ENCODE results near the gene MAGEH1. TPM values are rescaled to one million over a fixed set of nuclear protein-coding genes. Genes with fewer than 3 reads are reported as not detected.
A peak's percentile ranks its signal among the peaks of the same experiment; 100 is the strongest.
"Not testable (repeated sequence)": the region's sequence is repeated elsewhere in the genome, so short reads cannot be mapped to it uniquely, and the experiment has no call there.

The MAGEH1 gene
- total and polyA plus RNA-seq, 12 donors, result 6.5 to 28.4 (median 11.8) TPM

DNA sequence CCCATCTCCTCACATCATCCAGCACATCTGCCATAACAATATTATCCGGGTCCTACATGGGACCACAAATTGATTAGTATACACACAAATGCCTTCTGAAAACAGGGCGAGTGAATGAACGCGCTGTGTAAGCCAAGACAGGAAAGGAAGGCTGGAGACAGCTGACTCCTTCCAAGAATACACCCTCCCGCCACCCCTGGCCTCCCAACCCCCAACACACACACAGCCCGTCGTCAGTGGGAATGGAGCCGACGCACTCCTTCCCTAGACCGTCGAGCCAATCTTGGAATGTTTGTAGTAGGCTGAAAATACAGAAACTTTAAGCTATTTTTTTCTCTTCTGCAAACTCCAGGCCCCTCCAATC, 319 bp upstream of the MAGEH1 start:
- ATAC-seq, result peak; percentile 48 to 76 (median 75)
- TF ChIP-seq, protein P1, sequence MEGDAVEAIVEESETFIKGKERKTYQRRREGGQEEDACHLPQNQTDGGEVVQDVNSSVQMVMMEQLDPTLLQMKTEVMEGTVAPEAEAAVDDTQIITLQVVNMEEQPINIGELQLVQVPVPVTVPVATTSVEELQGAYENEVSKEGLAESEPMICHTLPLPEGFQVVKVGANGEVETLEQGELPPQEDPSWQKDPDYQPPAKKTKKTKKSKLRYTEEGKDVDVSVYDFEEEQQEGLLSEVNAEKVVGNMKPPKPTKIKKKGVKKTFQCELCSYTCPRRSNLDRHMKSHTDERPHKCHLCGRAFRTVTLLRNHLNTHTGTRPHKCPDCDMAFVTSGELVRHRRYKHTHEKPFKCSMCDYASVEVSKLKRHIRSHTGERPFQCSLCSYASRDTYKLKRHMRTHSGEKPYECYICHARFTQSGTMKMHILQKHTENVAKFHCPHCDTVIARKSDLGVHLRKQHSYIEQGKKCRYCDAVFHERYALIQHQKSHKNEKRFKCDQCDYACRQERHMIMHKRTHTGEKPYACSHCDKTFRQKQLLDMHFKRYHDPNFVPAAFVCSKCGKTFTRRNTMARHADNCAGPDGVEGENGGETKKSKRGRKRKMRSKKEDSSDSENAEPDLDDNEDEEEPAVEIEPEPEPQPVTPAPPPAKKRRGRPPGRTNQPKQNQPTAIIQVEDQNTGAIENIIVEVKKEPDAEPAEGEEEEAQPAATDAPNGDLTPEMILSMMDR (IDR thresholded peaks at IDR 0.05), result no peak
- Histone ChIP-seq H3K4me1 (peaks cover 0 to 7% (median 0%) of the 10 kb centered on the region in 9 donors), H3K9me3 (no peaks in the 10 kb centered on the region), H3K36me3 (no peaks in the 10 kb centered on the region), H3K4me3 (peak overlapping the region in 9 of 10 donors; percentile 64 to 86 (median 74)), H3K27me3 (no peaks in the 10 kb centered on the region), H3K27ac (peak overlapping the region; percentile 58 to 89 (median 84))
- 1 to 2% methylated on average over 9 to 11 of the region's 11 CpGs for WGBS, 2 donors
- intact Hi-C loops (cut with DNase I), result loop anchor here in 1 of 10 donors (10.0 kb wide), 2 partner anchors 263 to 287 kb away; partner anchors contain the start of gene RRAGB
- DNase-seq, result no peak

DNA sequence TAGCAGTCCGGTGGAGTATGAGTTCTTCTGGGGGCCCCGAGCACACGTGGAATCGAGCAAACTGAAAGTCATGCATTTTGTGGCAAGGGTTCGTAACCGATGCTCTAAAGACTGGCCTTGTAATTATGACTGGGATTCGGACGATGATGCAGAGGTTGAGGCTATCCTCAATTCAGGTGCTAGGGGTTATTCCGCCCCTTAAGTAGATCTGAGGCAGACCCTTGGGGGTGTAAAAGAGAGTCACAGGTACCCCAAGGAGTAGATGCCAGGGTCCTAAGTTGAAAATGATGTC, 852 bp downstream of the MAGEH1 start:
- H3K36me3 ChIP-seq, result no peaks in the 10 kb centered on the region
- 1% methylated on average over 9 of the region's 9 CpGs for WGBS, 2 donors
- H3K9me3 ChIP-seq, result no peaks in the 10 kb centered on the region
- no peak for DNase-seq
- peak in 3 of 8 donors; percentile 6 to 20 (median 9) for ATAC-seq
- H3K27ac ChIP-seq, result peak overlapping the region in 9 of 10 donors; percentile 78 to 89 (median 87)
- H3K4me1 ChIP-seq, result peaks cover 0 to 7% (median 0%) of the 10 kb centered on the region in 9 donors
- intact Hi-C loops (cut with DNase I), result loop anchor here in 1 of 10 donors (10.0 kb wide), 2 partner anchors 262 to 288 kb away; partner anchors contain the start of gene RRAGB
- H3K4me3 ChIP-seq, result peak overlapping the region; percentile 64 to 86 (median 73)
- no peaks in the 10 kb centered on the region for H3K27me3 ChIP-seq
- TF ChIP-seq, protein P1 (IDR thresholded peaks at IDR 0.05), result no peak

DNA sequence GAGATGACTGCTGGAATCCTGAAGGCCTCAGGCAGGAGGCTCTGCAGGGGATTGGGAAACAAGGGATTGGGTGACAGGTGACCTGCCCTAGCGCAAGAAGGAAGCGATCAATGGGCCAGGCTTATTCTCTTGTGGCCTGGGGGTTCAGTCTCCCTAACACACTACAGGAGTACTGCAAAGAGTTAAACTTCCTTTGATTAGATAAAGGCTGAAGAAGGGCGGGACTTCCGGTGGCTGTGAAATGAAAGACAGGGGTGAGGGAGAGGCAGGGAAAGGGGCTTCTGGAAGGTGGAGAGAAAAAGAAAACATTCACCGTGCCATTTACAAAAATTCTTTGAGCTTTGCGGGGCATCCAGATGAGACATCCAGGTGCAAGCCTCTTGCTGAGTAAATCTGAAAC, 3.8 kb downstream of the MAGEH1 start:
- WGBS, 2 donors, result no CpG with 5 or more reads among the region's 6 CpGs
- ATAC-seq, H3K4me1 ChIP-seq: not testable (repeated sequence)

DNA sequence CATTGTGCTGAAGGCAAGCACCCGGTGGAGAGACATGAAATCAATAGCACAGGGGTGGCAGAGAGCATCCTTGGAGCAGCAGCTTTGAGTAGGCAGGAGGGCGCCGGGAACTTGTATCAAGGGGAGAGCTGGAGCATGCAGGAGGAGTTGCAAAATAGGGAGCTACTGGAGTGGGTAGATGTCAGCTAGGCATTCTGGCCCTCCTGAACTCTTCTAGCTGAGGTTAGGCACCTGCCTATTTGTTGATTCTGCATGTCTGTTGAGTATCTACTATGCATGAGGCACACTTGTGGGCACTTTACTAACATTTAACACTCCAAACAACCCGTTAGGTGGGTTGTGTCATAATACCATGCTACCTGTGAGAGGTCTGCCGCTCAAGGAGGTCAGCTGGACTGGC, 7.5 kb downstream of the MAGEH1 start:
- intact Hi-C loops (cut with DNase I), result loop anchor here in 1 of 10 donors (10.0 kb wide), 2 partner anchors 255 to 295 kb away; partner anchors contain the start of gene RRAGB
- H3K36me3 ChIP-seq, H3K4me3 ChIP-seq, H3K27ac ChIP-seq, ATAC-seq, H3K27me3 ChIP-seq, H3K4me1 ChIP-seq, DNase-seq, H3K9me3 ChIP-seq: not testable (repeated sequence)
- no CpG with 5 or more reads among the region's 5 CpGs for WGBS, 2 donors

More for the DNA sequence above, 3.8 kb downstream of the MAGEH1 start:
- intact Hi-C loops (cut with DNase I), result loop anchor here in 1 of 10 donors (10.0 kb wide), 2 partner anchors 259 to 291 kb away; partner anchors contain the start of gene RRAGB
- not testable (repeated sequence) for H3K4me3 ChIP-seq, H3K36me3 ChIP-seq, DNase-seq, H3K27me3 ChIP-seq, H3K9me3 ChIP-seq, H3K27ac ChIP-seq

DNA sequence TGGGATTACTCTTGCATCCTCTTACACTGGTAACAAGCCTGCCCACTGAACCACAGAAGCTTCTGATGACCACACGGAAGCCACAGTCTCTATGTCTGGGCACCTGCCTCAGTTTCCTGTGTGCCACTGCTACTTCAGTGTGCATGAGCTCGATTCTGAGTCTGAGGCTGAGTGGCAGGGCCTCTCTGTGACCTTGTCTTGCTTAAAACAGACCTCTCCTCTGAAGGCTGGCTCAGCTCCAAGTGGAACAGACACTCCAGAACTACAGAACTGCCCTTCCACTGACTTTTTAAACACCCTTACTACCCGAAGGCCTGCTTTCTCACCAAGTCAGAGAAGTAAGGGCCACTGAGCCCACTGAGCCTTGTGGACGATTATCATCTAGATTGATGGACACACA, 8.0 kb downstream of the MAGEH1 start:
- no CpG with 5 or more reads among the region's 4 CpGs for WGBS, 2 donors
- intact Hi-C loops (cut with DNase I), result loop anchor here in 1 of 10 donors (10.0 kb wide), 2 partner anchors 255 to 295 kb away; partner anchors contain the start of gene RRAGB
- not testable (repeated sequence) for H3K9me3 ChIP-seq, H3K4me3 ChIP-seq, H3K36me3 ChIP-seq, H3K27ac ChIP-seq, DNase-seq, H3K4me1 ChIP-seq, H3K27me3 ChIP-seq
- ATAC-seq, result peak in 2 of 8 donors; percentile 23 to 37

DNA sequence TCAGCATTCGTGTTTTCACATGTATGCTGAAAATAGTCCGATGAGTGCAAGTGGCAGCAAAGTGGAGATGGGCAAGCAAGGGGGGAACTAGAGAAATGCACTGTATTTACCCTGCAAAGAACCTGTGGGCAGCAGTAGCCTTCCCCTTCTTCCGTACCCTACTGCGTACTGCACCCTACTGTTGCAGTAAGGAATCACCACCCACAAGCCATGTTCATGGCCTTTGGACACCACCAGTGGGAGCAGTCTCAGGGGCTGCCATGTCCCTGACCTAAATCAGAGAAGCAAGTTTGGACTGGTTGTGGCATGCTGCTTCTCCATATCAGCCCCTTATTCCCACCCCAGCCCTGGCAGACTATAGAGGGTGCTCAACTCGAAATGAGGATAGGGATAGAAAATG, 12.1 kb downstream of the MAGEH1 start:
- H3K36me3 ChIP-seq; DNase-seq; intact Hi-C loops (cut with DNase I); H3K27ac ChIP-seq; H3K9me3 ChIP-seq; H3K27me3 ChIP-seq; H3K4me1 ChIP-seq; H3K4me3 ChIP-seq: not testable (repeated sequence)
- peak in 1 of 8 donors; percentile 25 for ATAC-seq
- WGBS, 2 donors, result no CpG with 5 or more reads among the region's 5 CpGs

DNA sequence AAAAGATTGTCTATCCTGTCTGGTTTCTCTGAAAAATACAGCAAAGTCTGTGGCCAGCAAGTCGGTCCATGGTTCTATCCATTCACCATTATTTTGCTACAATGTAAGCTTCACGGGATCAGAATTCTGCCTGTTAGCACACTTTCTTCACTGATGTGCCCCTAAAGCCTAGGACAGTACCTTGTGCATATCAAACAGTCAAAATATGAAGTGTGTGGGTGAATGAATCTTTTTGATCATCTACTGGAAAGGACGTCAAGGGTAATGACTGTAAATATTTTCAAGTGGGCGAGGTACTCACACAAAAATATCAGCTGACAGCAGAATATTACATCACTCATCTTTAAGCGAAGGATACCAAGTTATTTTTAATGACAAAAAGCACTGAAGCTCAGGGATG, 13.2 kb downstream of the MAGEH1 start:
- intact Hi-C loops (cut with DNase I); H3K4me3 ChIP-seq; H3K36me3 ChIP-seq; H3K4me1 ChIP-seq; ATAC-seq; H3K27me3 ChIP-seq; H3K27ac ChIP-seq; H3K9me3 ChIP-seq; DNase-seq: not testable (repeated sequence)
- no CpG with 5 or more reads among the region's 5 CpGs for WGBS, 2 donors

DNA sequence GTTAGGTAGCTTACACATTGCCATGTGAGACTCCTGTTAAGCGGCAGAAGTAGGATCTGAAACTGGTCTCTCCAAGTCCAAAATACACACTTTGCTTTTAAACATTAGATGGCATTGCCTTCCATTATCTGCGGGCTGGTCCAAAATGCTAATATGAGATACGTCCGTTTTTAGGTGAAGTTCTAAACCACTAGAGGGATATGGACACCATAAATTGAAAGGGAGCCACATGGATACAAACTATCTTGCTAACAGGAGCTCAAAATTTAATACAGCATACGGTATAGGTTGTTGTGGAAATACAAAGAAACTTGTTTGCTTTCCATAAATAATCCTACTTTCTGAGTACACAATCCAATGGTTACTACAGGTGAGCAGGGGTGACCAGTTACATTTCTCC, 13.9 kb downstream of the MAGEH1 start:
- intact Hi-C loops (cut with DNase I); H3K27me3 ChIP-seq; H3K27ac ChIP-seq; H3K9me3 ChIP-seq; DNase-seq; H3K4me3 ChIP-seq; H3K36me3 ChIP-seq; H3K4me1 ChIP-seq; ATAC-seq: not testable (repeated sequence)
- no CpG with 5 or more reads among the region's 5 CpGs for WGBS, 2 donors

DNA sequence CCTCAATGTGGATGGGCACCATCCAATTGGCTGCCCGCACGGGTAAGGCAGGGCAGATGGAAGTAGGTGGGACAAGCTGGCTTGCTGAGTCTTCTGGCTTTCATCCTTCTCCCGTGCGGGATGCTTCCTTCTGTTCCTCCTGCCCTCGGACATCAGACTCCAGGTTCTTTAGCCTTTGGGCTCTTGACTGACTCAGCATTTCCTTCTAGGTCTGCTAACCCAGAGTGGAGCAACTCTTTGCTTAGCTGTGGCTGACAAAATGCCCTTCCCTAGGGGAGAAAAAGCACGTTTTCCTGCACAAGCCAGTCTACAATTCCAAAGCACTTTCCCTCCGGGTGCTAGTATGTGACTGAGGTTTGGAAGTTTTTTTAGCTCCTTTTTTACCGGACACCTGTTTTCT, 28.0 kb downstream of the MAGEH1 start:
- H3K36me3 ChIP-seq; ATAC-seq; H3K4me3 ChIP-seq; H3K9me3 ChIP-seq; H3K27me3 ChIP-seq; DNase-seq; H3K4me1 ChIP-seq; intact Hi-C loops (cut with DNase I); H3K27ac ChIP-seq: not testable (repeated sequence)
- WGBS, 2 donors, result 81 to 85% methylated on average over 4 of the region's 8 CpGs
